Measurements from ENCODE around the gene ZFAND5.

The ZFAND5 gene

GRCh38 chr9:72353455-72354116 lies 11.4 kb downstream of the ZFAND5 start:
- TF ChIP-seq GATA1 (IDR thresholded peaks at IDR 0.05; ENCODE audit: low read depth, low read length) (no peak), POLR2A (IDR thresholded peaks at IDR 0.05; ENCODE audit: low read length) (no peak)
- DNase-seq: peak in 1 of 2 experiments; percentile 34

DNA sequence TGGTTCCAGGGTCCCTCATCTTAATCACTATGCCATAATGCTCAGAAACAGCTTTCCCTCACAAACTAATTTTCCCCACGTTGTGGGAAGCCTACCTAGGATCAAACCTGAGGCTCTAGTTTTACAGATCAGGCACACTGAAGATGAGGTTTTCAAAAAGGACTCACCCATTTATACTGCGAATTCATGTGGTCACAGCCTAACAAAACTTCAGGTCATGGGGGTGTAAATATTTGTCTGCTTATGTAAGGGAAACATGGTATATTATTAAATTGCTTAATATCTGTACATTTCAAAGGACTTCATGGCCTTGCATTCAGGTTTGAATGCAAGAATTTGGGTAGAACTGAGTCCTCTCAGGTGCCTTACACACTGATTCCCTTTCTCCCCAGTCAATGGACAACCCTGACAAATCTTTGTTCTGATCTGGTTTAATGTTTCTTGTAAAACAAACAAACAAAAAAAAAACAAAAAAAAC lies 12.1 kb downstream of the ZFAND5 start:
- DNase-seq: peak in 1 of 2 experiments; percentile 51
- TF ChIP-seq GATA1 (IDR thresholded peaks at IDR 0.05; ENCODE audit: low read depth, low read length) (no peak), POLR2A (IDR thresholded peaks at IDR 0.05; ENCODE audit: low read length) (no peak)

GRCh38 chr9:72351538-72352453 lies 13.2 kb downstream of the ZFAND5 start:
- TF ChIP-seq GATA1 (IDR thresholded peaks at IDR 0.05; ENCODE audit: low read depth, low read length): no peak
- peak in 1 of 2 experiments; percentile 38 for DNase-seq

DNA sequence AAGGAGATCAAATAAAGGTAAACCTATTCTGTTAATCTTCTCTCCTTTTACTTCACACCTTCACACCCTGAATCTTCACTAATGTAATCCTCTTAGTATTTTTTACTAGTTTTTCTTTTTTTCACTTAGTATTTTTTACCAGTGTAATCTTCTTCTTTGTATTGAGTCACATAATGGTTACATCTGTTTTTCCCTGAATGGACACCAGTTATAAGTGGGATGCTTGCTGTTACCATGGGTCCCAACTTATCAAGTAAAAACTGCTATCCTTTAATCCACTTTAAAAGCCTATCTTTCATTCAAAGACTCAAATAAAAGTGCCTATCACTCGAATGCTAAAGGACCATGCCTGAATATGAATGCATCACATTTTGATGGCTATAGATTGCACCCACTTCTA lies 15.1 kb downstream of the ZFAND5 start:
- DNase-seq: peak in 1 of 2 experiments; percentile 17
- TF ChIP-seq GATA1 (IDR thresholded peaks at IDR 0.05; ENCODE audit: low read depth, low read length) (no peak), POLR2A (IDR thresholded peaks at IDR 0.05; ENCODE audit: low read length) (no peak)

DNA sequence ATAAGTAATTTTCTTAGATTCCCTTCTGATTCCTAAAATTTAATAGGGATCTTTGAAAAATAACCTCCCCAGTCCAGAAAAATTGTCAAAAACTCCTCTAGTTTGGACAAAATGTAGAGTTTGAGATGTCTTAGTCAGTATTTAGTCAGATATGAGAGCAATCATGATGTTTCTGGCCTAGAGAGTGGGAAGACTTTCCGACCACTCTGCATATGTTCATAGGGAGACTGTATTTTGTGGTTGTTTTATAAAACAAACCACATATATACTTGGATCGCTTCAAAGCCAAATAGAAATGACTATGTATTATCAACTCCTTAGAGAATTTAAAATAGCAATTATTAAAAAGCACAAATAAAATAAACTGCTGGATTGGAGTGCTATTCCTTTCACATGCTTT lies 15.8 kb downstream of the ZFAND5 start:
- TF ChIP-seq POLR2A (IDR thresholded peaks at IDR 0.05; ENCODE audit: low read length) (no peak), GATA1 (IDR thresholded peaks at IDR 0.05; ENCODE audit: low read depth, low read length) (no peak)
- DNase-seq: no peak

GRCh38 chr9:72346333-72346732 lies 18.7 kb downstream of the ZFAND5 start:
- no peak for DNase-seq
- TF ChIP-seq POLR2A (IDR thresholded peaks at IDR 0.05; ENCODE audit: low read length) (no peak), GATA1 (IDR thresholded peaks at IDR 0.05; ENCODE audit: low read depth, low read length) (no peak)

DNA sequence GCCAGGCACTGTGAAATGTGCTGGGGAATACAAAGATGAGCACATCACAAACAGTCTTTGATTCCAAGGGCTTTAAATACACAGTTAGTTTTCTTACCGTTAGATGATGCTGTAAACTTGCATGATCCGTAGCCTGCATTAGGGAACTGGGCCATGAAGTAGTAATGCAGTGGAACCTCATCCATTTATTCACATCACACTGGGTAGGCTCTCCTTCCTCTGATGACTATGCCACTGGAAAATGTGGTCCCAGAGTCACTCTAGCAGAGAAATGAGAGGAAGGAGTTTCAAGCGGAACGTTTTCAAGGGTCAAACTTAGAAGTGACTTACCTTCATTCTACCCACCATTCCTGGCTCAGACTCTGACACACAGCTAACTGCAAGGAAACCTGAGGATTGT lies 26.4 kb downstream of the ZFAND5 start:
- DNase-seq: no peak
- TF ChIP-seq GATA1 (IDR thresholded peaks at IDR 0.05; ENCODE audit: low read depth, low read length): no peak
- no peak for TF ChIP-seq POLR2A (IDR thresholded peaks at IDR 0.05; ENCODE audit: low read length)

- TF ChIP-seq GATA1 (IDR thresholded peaks at IDR 0.05; ENCODE audit: low read depth, low read length): no peak
- TF ChIP-seq POLR2A (IDR thresholded peaks at IDR 0.05; ENCODE audit: low read length): no peak
- DNase-seq: no peak
Measured at GRCh38 chr9:72337286-72337685, 27.7 kb downstream of the ZFAND5 start.

- DNase-seq: no peak
- TF ChIP-seq GATA1 (IDR thresholded peaks at IDR 0.05; ENCODE audit: low read depth, low read length): no peak
- TF ChIP-seq POLR2A (IDR thresholded peaks at IDR 0.05; ENCODE audit: low read length): no peak
Measured at GRCh38 chr9:72334658-72335337, 30.2 kb downstream of the ZFAND5 start.

DNA sequence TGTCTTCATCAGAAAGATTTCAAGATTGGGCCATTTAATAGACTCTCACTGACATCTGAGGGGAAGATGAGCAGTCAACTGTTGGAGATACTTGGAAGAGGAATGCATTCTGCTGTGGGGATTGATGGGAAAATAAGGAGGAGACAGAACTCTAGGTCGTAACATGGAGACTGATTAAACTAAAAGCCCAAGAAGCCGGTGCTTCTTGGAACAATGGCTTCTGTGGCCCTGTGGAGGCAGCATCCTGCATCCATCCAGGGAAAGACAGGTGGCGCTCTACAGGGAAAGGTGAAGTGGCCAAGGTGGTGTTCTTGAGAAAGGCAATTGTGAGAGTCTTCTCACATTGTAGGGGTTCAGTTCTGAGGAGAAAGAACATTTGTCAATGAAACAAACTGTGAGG lies 31.3 kb downstream of the ZFAND5 start:
- TF ChIP-seq GATA1 (IDR thresholded peaks at IDR 0.05; ENCODE audit: low read depth, low read length): no peak
- DNase-seq: peak in 1 of 2 experiments; percentile 44

DNA sequence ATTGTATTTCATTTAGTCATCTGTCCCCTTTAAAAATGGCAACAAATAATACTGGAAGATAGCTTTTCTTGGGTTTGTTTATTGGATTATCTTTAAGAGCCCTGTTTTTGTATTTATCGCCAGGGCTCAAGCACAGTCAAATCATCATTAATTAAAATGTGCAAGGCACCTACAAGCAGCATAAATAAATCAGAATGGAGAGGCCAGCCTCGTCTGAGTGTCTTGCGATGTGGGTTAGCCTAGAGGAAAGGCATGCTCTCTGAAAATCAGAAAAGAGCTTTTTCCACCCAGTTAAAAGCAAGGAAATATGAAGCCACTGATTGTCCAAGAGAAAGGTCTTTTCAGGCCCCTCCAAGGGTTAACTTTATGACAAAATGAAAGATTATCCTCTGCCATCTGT lies 31.8 kb downstream of the ZFAND5 start:
- DNase-seq: no peak
- no peak for TF ChIP-seq GATA1 (IDR thresholded peaks at IDR 0.05; ENCODE audit: low read depth, low read length)
- TF ChIP-seq POLR2A (IDR thresholded peaks at IDR 0.05; ENCODE audit: low read length): no peak

- TF ChIP-seq GATA1 (IDR thresholded peaks at IDR 0.05; ENCODE audit: low read depth, low read length) (no peak), POLR2A (IDR thresholded peaks at IDR 0.05; ENCODE audit: low read length) (no peak)
- no peak for DNase-seq
Measured at GRCh38 chr9:72332351-72332750, 32.7 kb downstream of the ZFAND5 start.

- TF ChIP-seq POLR2A (IDR thresholded peaks at IDR 0.05; ENCODE audit: low read length) (no peak), GATA1 (IDR thresholded peaks at IDR 0.05; ENCODE audit: low read depth, low read length) (no peak)
- no peak for DNase-seq
Measured at GRCh38 chr9:72327631-72328030, 37.4 kb downstream of the ZFAND5 start.

DNA sequence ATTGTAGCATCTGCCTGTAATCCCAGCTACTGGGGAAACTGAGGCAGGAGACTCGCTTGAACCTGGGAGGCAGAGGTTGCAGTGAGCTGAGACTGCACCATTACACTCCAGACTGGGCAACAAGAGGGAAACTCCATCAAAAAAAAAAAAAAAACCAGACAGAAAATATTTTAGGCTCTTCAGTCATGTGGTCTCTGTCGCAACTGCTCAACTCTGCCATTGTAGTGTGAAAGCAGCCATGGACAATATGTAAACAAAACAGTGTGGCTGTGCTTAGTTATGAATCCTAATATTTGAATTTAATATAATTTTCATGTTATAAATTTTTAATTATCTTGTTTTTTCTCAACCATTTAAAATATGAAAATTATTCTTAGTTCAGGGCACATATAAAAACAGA lies 38.4 kb downstream of the ZFAND5 start:
- DNase-seq: no peak
- TF ChIP-seq POLR2A (IDR thresholded peaks at IDR 0.05; ENCODE audit: low read length): no peak
- no peak for TF ChIP-seq GATA1 (IDR thresholded peaks at IDR 0.05; ENCODE audit: low read depth, low read length)
